Limb (tissue), 2 donors: ENCODE measurements around the gene CCDC169.
"Not testable (repeated sequence)": the region's sequence is repeated elsewhere in the genome, so short reads cannot be mapped to it uniquely, and the experiment has no call there.

Experiments
- DNase-seq, 2 donors: peaks; one replicate each; pipeline ENCODE4 v3.0.0-alpha.2; 2016; ENCODE audit errors: extremely low spot score in 2 of 2

CCDC169 gene

DNA sequence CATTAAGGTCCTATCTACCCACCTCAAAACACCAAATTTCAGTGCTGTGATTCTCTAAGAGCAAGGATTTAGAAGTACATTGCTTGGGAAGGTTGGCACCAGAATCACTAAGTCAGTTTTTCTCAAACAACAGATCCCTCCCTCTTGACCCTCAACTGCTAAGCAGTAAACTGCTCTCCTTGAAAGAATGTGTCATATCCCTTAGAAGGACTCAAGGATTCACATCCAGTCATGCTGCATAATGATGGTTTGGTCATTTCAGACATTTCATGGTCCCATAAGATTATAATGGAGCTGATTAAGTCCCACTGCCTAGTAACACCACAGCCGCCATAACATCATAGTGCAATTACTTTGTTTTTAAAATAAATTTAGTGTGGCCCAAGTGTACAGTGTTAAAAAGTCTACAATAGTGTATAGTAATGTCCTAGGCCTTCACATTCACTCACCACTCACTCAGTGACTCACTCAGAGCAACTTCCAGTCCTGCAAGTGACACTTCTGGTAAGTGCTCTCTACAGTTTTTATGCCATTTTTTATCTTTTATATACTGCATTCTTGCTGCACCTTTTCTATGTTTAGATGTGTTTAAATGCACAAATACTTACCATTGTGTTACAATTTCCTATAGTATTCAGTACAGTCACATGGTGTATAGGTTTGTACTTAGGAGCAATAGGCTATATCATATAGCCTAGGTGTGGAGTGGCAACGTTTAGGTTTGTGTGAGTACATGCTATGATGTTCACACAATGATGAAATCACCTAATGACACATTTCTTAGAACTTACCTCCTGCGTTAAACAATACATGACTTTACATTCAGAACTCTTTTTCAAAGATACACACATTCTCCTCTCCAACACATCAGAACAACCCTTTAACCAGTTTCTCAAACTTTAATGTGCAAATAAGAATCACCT is 15.7 kb upstream of the CCDC169 start:
- no peak for DNase-seq

- no peak for DNase-seq
Observed at GRCh38 chr13:36310417-36311108, 12.9 kb upstream of the CCDC169 start.

GRCh38 chr13:36302289-36302688 is 4.7 kb upstream of the CCDC169 start:
- no peak for DNase-seq

- not testable (repeated sequence) for DNase-seq
Observed at GRCh38 chr13:36299469-36299868, 1.9 kb upstream of the CCDC169 start.

- DNase-seq = peak in 1 of 2 donors; percentile 18
Observed at GRCh38 chr13:36298535-36299068, 988 bp upstream of the CCDC169 start.

GRCh38 chr13:36294096-36294495 is 3.5 kb downstream of the CCDC169 start:
- no peak for DNase-seq

DNA sequence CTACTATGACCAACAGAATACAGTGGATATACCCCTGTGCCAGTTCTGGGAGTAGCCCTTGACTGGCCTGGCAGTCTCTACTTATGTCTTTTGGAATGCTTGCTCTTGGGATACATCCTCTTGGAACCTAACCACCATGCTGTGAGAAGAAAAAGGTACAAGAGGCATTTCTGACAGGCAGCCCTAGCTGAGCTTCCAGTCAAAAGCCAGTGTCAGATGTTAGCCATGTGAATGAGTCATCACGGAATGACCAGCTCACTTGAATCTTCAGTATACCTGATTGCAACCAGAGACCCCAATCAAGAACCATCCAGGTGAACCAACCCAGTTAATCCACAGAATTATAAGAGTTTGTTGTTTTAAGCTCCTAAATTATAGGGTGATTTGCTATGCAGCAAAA is 4.1 kb downstream of the CCDC169 start:
- no peak for DNase-seq

DNA sequence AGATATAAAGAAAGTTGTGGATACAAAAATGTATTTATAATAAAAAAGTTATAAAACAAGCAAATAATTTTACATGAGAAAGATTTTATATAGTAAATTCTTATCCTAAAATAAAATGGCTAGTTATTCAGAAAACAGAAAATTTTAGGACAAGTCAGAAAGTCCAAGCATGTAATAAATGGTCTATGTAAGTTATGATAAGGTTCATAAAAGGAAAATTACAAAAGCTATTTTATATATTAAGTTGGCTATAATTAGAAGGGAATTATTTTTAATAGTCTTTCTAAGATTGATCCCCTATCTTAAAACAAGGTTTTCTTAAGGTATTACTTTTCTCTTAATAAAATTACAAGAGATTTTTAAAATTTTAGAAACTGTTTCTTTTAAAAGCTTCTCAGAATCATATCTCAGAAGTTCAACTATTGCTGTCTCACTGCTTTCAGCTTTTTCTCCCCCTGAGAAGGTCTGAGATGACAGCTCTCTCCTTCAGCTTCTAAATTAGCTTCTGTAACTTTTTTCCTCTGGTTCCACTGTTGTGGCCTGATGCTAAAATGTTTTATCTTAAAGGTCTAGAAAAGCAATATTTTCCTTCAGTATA is 8.7 kb downstream of the CCDC169 start:
- no peak for DNase-seq

DNA sequence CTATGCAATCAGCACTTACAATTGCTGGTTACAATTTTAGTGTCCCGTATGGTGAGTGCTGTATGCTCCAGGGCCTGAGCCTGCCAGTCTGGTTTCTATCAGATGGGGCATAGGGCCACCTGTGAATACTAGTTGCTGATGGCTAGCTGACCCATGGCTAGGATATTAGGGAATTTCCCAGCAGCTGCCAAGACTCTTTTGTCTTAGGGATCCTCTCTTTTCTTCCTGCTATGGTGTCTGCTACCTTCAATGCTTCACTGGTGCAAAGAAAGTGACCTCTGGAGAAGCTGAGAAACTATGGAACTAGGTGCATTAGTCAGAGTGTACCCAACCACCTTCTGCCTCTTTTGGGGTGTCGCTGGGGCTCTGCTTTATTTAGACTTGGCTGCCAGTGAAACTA is 11.6 kb downstream of the CCDC169 start:
- DNase-seq = no peak

DNA sequence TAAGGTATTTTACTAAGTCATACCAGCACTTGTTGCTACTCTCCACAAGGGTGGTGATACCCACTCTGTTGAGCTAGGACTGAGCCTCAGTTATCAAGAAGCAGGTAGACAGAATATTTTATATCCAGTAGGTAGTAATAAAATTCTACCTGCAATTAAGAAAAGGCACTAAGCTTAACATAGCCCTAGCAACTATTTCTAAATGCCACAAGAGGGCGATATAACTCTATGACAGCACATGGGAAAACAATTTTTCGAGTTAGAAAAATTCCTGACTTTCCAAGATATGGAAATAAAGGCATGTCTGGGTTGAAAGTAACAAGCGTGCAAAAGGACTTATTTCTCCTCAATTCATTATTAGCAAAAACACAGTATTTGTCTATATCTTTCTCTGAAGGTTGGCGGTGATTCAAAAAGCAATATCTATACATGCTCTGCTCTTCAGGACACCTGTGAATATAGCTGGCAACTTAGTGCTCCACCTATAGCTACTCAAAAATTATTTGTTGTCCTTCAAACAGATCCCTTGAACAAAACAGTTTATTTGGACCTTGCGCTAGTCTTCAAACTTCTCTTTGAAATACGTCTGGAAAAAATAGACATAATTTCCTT is 14.7 kb downstream of the CCDC169 start:
- DNase-seq = peak in 1 of 2 donors; percentile 72

DNA sequence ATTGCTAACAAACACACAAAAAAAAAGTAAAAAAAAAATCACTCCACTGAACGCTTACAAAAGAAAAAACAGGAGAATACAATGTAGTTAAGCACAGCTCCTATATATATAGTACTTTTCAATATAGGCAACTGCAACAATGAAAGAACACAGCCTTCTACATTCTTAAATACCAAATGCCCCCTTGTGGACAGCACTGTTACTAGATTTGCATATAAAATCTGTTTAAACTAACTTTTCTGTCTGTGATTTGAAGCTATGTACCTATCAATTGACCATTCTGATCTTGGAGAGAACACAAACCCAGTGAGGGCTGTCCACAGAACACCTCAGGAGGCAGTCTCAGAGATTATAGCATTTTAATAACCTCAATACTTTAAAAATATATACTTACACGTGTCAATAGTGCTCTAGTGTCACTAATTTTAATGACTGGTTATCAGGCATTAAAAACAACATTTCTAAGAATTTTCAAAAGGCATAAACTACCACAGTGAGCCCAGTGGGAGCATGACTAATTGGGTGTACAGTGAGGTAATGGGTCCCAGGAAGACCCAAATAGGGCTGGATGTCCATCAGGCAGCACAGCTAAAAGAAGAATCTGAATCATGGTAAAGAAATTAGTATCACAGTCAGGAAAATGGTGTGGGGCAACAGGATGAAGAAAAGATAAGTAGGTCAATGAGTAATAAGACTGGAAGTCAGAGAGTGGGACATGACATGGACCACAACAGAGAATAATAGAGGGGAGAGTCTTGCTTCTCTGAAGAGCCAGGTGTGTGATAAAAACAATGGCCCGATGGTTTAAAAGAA is 22.2 kb downstream of the CCDC169 start:
- peak in 1 of 2 donors; percentile 91 for DNase-seq

DNA sequence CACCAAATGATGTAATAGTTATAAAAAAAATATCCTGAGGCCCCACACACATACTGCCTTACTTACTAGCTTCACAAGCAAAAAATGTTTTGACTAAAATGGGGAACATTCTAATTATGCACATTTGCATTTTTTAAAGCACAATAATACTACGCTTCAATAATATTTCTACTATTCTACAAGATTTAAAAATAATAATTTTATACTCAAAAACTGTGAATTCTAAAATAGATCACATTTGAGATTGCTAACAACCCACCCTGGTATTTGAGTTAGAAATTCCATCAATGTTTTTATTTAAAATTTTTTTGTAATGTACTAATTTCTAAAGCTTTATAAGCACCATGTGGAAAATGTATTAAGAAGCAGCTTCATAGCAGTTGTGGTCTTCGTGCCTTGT is 24.2 kb downstream of the CCDC169 start:
- DNase-seq = no peak

- no peak for DNase-seq
Observed at GRCh38 chr13:36261976-36262375, 35.6 kb downstream of the CCDC169 start.

- no peak for DNase-seq
Observed at GRCh38 chr13:36261011-36261410, 36.6 kb downstream of the CCDC169 start.

DNA sequence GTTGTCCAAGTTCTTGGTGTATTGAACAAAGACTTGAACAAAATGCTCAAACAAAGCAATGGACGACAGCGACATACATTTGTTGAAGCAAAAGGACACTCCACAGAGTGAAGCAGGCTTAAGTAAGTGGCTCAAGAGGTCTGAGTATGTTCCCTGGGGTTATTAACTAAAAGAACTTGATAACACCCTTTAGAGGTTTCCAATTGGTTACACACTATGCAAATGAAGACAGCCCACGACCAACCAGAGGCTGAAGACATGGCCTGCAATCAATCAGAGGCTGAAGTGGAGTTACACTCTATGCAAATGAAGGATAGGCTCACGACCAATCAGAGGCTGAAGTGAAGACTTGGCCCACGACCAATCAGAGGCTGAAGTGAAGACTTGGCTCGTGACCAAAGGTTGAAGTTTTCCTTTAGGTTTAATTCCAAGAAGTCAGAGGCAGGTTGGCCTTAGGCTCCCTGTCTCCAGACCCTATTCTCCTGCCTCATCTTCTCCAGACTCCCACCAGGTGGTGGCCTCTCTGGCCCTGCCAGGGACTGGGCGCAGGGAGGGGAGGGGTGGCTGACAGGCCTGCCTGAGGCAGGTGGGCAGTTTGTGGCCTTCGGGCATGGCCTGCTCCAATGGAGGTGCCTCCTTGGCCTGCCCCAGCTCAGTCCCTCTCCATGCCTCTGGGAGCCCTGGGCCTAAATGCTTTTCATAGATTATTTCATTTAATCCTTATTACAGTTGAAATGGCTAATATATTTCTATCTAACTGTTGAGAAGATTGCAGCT is 38.1 kb downstream of the CCDC169 start:
- DNase-seq = no peak

DNA sequence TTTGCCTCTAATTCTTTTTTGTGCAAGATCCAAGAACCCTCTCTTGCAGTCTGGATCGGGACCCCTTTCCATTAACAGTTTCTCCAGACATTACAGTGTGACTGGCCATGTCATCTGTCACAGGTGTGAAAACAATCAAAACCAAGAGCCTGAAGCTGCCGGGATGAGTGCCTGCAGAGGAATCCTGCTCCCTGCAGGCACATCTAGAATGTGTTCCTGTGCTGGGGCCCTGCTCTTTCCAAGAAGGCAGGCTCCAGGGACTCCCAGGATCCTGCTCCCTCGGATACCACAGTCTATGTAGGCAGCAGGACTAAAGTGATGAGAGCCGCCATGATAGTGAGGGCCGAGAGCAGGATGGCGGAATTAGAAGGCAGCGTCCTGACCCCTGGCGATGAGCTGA is 38.8 kb downstream of the CCDC169 start:
- no peak for DNase-seq

GRCh38 chr13:36251526-36251925 is 46.1 kb downstream of the CCDC169 start:
- DNase-seq = no peak

DNA sequence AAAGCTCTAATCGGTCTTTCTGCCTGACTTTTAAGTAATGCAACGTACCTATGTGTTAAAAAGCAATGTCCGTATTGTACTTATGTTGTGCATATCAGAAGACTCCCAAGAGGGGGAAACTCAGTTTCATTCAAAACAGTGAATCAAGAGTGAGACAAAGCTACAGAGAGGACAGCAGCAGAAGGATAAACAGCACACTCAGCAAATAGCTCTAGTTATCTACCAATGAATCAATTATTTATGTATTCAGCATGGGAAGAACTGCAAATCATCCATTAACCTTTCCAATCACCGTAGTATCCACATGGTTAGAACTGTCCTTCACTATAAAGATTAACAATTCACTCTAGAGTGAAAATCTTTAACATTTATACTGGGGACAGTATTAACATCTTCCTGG is 46.6 kb downstream of the CCDC169 start:
- DNase-seq = no peak

- no peak for DNase-seq
Observed at GRCh38 chr13:36248700-36249099, 48.9 kb downstream of the CCDC169 start.

- DNase-seq = no peak
Observed at GRCh38 chr13:36244990-36245389, 52.6 kb downstream of the CCDC169 start.
